CD4-positive, alpha-beta memory T cell (primary cell): ENCODE measurements around the gene GATA3. TPM values are rescaled to one million over a fixed set of nuclear protein-coding genes. Genes with fewer than 3 reads are reported as not detected.
A peak's percentile ranks its signal among the peaks of the same experiment; 100 is the strongest.

Experiments used
- CTCF ChIA-PET: fragments of 350-600 bp; sonication (Branson Sonifier 250); formaldehyde crosslinking; loops from one replicate; lab custom pipeline; 2021; ENCODE audit warnings: inconsistent platforms; ENCODE audit not compliant: partially characterized antibody; lab: Charles Lee
- POLR2A ChIA-PET: fragments of 350-600 bp; sonication (Branson Sonifier 250); formaldehyde crosslinking; loops from one replicate; lab custom pipeline; 2021; ENCODE audit not compliant: partially characterized antibody; lab: Charles Lee
- DNase-seq, 5 donors: peaks; one replicate each; pipeline versions ENCODE4 v3.0.0 to v3.0.0-alpha.2; 2020 to 2022; ENCODE audit warnings: mixed read lengths in 1 of 5
- H3K27ac ChIP-seq: one replicate; pipeline ENCODE4 v1.7.0; 2013; ENCODE audit warnings: low read depth, low read length
- H3K27me3 ChIP-seq: 2 replicates; pipeline ENCODE4 v1.7.0; 2013; ENCODE audit warnings: mild to moderate bottlenecking, low read length, moderate library complexity; ENCODE audit not compliant: insufficient read depth
- H3K36me3 ChIP-seq: 2 replicates; pipeline ENCODE4 v1.7.0; 2013; ENCODE audit warnings: mild to moderate bottlenecking, low read length, moderate library complexity; ENCODE audit not compliant: insufficient read depth
- H3K4me1 ChIP-seq: 2 replicates; pipeline ENCODE4 v1.7.0; 2013; ENCODE audit warnings: mild to moderate bottlenecking, low read length, moderate library complexity; ENCODE audit not compliant: insufficient read depth
- H3K4me3 ChIP-seq, 2 donors: one replicate each; pipeline ENCODE4 v1.7.0; 2013; ENCODE audit warnings: low read length in 2 of 2, mild to moderate bottlenecking in 1 of 2
- H3K9me3 ChIP-seq, 2 donors: one replicate each; pipeline ENCODE4 v1.7.0; 2013; ENCODE audit warnings: low read length in 2 of 2, control low read depth in 1 of 2; ENCODE audit not compliant: control insufficient read depth in 1 of 2
- H3K27ac Mint-ChIP-seq, 7 donors: one replicate each; pipeline ENCODE4 v1.8.0; 2020 to 2021; ENCODE audit warnings: mixed read lengths in 7 of 7, mild to moderate bottlenecking in 6 of 7, inconsistent platforms in 3 of 7, moderate library complexity in 3 of 7
- H3K27me3 Mint-ChIP-seq, 2 donors: one replicate each; pipeline ENCODE4 v1.8.0; 2020 to 2021; ENCODE audit warnings: mixed read lengths in 2 of 2
- H3K36me3 Mint-ChIP-seq, 2 donors: one replicate each; pipeline ENCODE4 v1.8.0; 2020 to 2021; ENCODE audit warnings: mixed read lengths in 2 of 2, inconsistent platforms in 1 of 2, mild to moderate bottlenecking in 1 of 2
- H3K4me1 Mint-ChIP-seq, 4 donors: one replicate each; pipeline ENCODE4 v1.8.0; 2020 to 2021; ENCODE audit warnings: mixed read lengths in 4 of 4, mild to moderate bottlenecking in 1 of 4
- H3K4me3 Mint-ChIP-seq, 8 donors: one replicate each; pipeline ENCODE4 v1.8.0; 2020 to 2021; ENCODE audit warnings: mixed read lengths in 8 of 8, mild to moderate bottlenecking in 7 of 8, moderate library complexity in 6 of 8, inconsistent platforms in 3 of 8
- H3K9me3 Mint-ChIP-seq, 8 donors: one replicate each; pipeline ENCODE4 v1.8.0; 2020 to 2021; ENCODE audit warnings: mixed read lengths in 8 of 8, mild to moderate bottlenecking in 5 of 8, inconsistent platforms in 3 of 8, moderate library complexity in 1 of 8
- intact Hi-C: fragments of 100-400 bp; cut with micrococcal nuclease; formaldehyde crosslinking; loops from one replicate; pipeline ENCODE4 v1.15.1; 2023
- polyA plus RNA-seq, 2 donors: library from polyadenylated mRNA; unstranded; fragments of 300-500 nt; fragmentation: Illumina TruSeq; gene quantifications; one replicate each; pipeline ENCODE4 v1.2.3, GENCODE V29; 2021
- total RNA-seq, 2 experiments: library from RNA; stranded (reverse); gene quantifications; one replicate each; pipeline ENCODE4 v1.2.3, GENCODE V29; 2021

The GATA3 gene
- total and polyA plus RNA-seq, 4 experiments from 2014 or later, result 61.9 to 79.7 (median 64.3) TPM

GRCh38 chr10:8042721-8043568 lies 11.5 kb upstream of the GATA3 start:
- ChIA-PET CTCF (interaction anchor here (0.7 to 0.9 kb wide), 2 partner anchors 430 to 1166 kb away, joined by 3 to 4 read pairs; no protein-coding TSS in a partner anchor), POLR2A (interaction anchor here (1.2 to 1.6 kb wide), 4 partner anchors 8 to 289 kb away, joined by 3 to 5 read pairs (median 4); partner anchors contain the start of gene GATA3)
- H3K4me1 ChIP-seq, result peaks cover 63% of the 10 kb centered on the region
- no peak overlapping the region for H3K27ac ChIP-seq
- peaks cover 39 to 81% (median 57%) of the 10 kb centered on the region in 4 donors for H3K4me1 Mint-ChIP-seq
- H3K4me3 Mint-ChIP-seq, result peak overlapping the region in 5 of 8 donors; percentile 9 to 75 (median 28)
- intact Hi-C loops, result no loop called here
- no peak for DNase-seq
- H3K9me3 ChIP-seq, result no peaks in the 10 kb centered on the region
- no peaks in the 10 kb centered on the region for H3K36me3 ChIP-seq
- H3K27me3 Mint-ChIP-seq, result peaks cover 86 to 90% of the 10 kb centered on the region in 2 donors
- H3K27ac Mint-ChIP-seq, result peak overlapping the region in 5 of 7 donors; percentile 3 to 87 (median 43)
- H3K36me3 Mint-ChIP-seq, result peaks cover 0 to 1% of the 10 kb centered on the region in 2 donors
- H3K9me3 Mint-ChIP-seq, result peaks cover 0 to 38% (median 14%) of the 10 kb centered on the region in 8 donors
- H3K27me3 ChIP-seq, result peaks cover 97% of the 10 kb centered on the region
- H3K4me3 ChIP-seq, result no peak overlapping the region

- intact Hi-C loops, result no loop called here
- ChIA-PET CTCF (no interaction called here), POLR2A (interaction anchor here (1.4 to 1.6 kb wide), 2 partner anchors 16 to 289 kb away, joined by 3 to 5 read pairs; no protein-coding TSS in a partner anchor)
- Histone ChIP-seq H3K4me1 (peaks cover 67% of the 10 kb centered on the region), H3K36me3 (no peaks in the 10 kb centered on the region), H3K27me3 (peaks cover 96% of the 10 kb centered on the region), H3K4me3 (no peak overlapping the region), H3K27ac (no peak overlapping the region), H3K9me3 (no peaks in the 10 kb centered on the region)
- Mint-ChIP-seq H3K4me1 (peaks cover 38 to 82% (median 58%) of the 10 kb centered on the region in 4 donors), H3K36me3 (peaks cover 0 to 4% of the 10 kb centered on the region in 2 donors), H3K4me3 (peak overlapping the region; percentile 31 to 81 (median 56)), H3K27ac (peak overlapping the region in 5 of 7 donors; percentile 19 to 82 (median 79)), H3K27me3 (peaks cover 82 to 86% of the 10 kb centered on the region in 2 donors), H3K9me3 (peaks cover 0 to 32% (median 9%) of the 10 kb centered on the region in 8 donors)
- peak in 3 of 5 donors; percentile 49 to 65 (median 53) for DNase-seq
Measured at GRCh38 chr10:8043569-8044306, 10.8 kb upstream of the GATA3 start.

- Mint-ChIP-seq H3K4me3 (peak overlapping the region; percentile 23 to 81 (median 42)), H3K36me3 (peaks cover 0 to 4% of the 10 kb centered on the region in 2 donors), H3K27ac (peak overlapping the region in 4 of 7 donors; percentile 17 to 79 (median 49)), H3K9me3 (peaks cover 0 to 25% (median 5%) of the 10 kb centered on the region in 8 donors), H3K27me3 (peaks cover 85 to 86% of the 10 kb centered on the region in 2 donors), H3K4me1 (peaks cover 39 to 85% (median 60%) of the 10 kb centered on the region in 4 donors)
- Histone ChIP-seq H3K4me3 (no peak overlapping the region), H3K36me3 (no peaks in the 10 kb centered on the region), H3K27me3 (peaks cover 94% of the 10 kb centered on the region), H3K27ac (no peak overlapping the region), H3K9me3 (no peaks in the 10 kb centered on the region), H3K4me1 (peaks cover 74% of the 10 kb centered on the region)
- peak in 1 of 5 donors; percentile 18 for DNase-seq
- ChIA-PET CTCF (no interaction called here), POLR2A (interaction anchor here (1.2 kb wide), 1 partner anchor 7 kb away, joined by 3 read pairs; no protein-coding TSS in a partner anchor)
- intact Hi-C loops, result no loop called here
Measured at GRCh38 chr10:8044331-8044907, 10.1 kb upstream of the GATA3 start.

DNA sequence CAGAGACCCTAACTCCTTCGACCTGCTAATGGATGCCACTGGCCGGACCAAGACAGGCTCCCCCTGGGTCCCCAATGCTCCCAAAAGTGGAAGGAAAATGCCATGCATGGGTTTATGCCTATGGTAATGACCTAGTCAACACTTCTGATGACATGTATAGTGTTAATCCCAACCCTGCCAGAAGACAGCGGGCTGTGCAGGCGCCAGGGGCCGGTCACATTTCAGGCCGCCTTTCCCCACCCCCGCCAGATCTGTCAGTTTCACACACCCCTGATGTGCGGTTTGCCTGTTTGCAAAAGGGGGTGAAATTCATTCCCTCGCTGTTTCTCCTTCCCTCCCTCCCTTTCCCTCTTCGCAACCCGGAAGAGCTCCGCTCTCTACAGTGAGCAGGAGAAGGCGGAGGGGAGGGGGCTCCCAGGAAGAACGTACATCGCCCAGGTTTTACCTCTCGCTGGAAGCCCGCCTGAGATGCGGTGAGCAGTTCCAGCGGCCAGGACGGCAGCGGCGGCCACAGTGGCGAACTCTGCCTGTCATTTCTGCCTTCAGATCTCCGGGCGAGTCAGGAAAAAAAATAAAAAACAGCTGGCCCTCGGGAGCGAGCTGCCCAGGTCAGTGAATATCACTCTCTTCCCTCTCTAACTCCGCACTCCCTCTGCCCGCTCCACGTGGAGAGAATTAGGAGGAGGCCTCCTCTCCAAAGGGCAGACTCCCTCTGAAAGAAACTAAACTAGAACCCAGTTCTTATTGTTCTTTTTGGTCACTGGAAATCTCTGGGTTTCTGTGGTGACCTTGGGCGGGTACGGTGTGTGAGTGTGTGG lies 9.4 kb upstream of the GATA3 start:
- CTCF ChIA-PET, result interaction anchor here (1.2 kb wide), 1 partner anchor 15 kb away, joined by 3 read pairs; no protein-coding TSS in a partner anchor
- Histone ChIP-seq H3K36me3 (no peaks in the 10 kb centered on the region), H3K9me3 (no peaks in the 10 kb centered on the region), H3K27ac (no peak overlapping the region), H3K4me1 (peaks cover 81% of the 10 kb centered on the region), H3K27me3 (peaks cover 94% of the 10 kb centered on the region), H3K4me3 (no peak overlapping the region)
- H3K4me3 Mint-ChIP-seq, result peak overlapping the region; percentile 17 to 81 (median 66)
- peaks cover 0 to 4% of the 10 kb centered on the region in 2 donors for H3K36me3 Mint-ChIP-seq
- DNase-seq, result peak in 2 of 5 donors; percentile 19 to 27
- peaks cover 0 to 20% (median 4%) of the 10 kb centered on the region in 8 donors for H3K9me3 Mint-ChIP-seq
- intact Hi-C loops, result no loop called here
- H3K27ac Mint-ChIP-seq, result peak overlapping the region in 5 of 7 donors; percentile 2 to 79 (median 41)
- H3K27me3 Mint-ChIP-seq, result peaks cover 80 to 83% of the 10 kb centered on the region in 2 donors
- H3K4me1 Mint-ChIP-seq, result peaks cover 38 to 81% (median 60%) of the 10 kb centered on the region in 4 donors
- POLR2A ChIA-PET, result interaction anchor here (0.8 to 1.5 kb wide), 4 partner anchors 8 to 371 kb away, joined by 3 to 5 read pairs (median 4); no protein-coding TSS in a partner anchor

GRCh38 chr10:8045726-8046494 lies 8.6 kb upstream of the GATA3 start:
- DNase-seq, result peak in 2 of 5 donors; percentile 22 to 35
- H3K36me3 Mint-ChIP-seq, result peaks cover 0 to 4% of the 10 kb centered on the region in 2 donors
- H3K4me1 Mint-ChIP-seq, result peaks cover 38 to 86% (median 60%) of the 10 kb centered on the region in 4 donors
- H3K27me3 ChIP-seq, result peaks cover 93% of the 10 kb centered on the region
- H3K27ac ChIP-seq, result no peak overlapping the region
- no peaks in the 10 kb centered on the region for H3K9me3 ChIP-seq
- ChIA-PET CTCF (interaction anchor here (1.2 kb wide), 1 partner anchor 16 kb away, joined by 3 read pairs; no protein-coding TSS in a partner anchor), POLR2A (interaction anchor here (0.8 to 1.5 kb wide), 4 partner anchors 9 to 370 kb away, joined by 3 to 5 read pairs (median 4); no protein-coding TSS in a partner anchor)
- H3K4me3 ChIP-seq, result no peak overlapping the region
- H3K36me3 ChIP-seq, result no peaks in the 10 kb centered on the region
- H3K27ac Mint-ChIP-seq, result peak overlapping the region in 5 of 7 donors; percentile 4 to 79 (median 10)
- H3K4me3 Mint-ChIP-seq, result peak overlapping the region; percentile 17 to 81 (median 66)
- H3K4me1 ChIP-seq, result peaks cover 89% of the 10 kb centered on the region
- peaks cover 0 to 15% (median 4%) of the 10 kb centered on the region in 8 donors for H3K9me3 Mint-ChIP-seq
- peaks cover 74 to 75% of the 10 kb centered on the region in 2 donors for H3K27me3 Mint-ChIP-seq
- intact Hi-C loops, result no loop called here
